ENCODE data around the gene ZFP36L2. TPM values are rescaled to one million over a fixed set of nuclear protein-coding genes. Genes with fewer than 3 reads are reported as not detected.
A peak's percentile ranks its signal among the peaks of the same experiment; 100 is the strongest.

Gene ZFP36L2
- total and polyA plus RNA-seq, 9 of the 15 experiments (the other 6 are each of a cell fraction or from before 2014, with no cell fraction given) = 4.1 to 60.6 (median 20.3) TPM

- TF ChIP-seq ZNF518B (CRISPR knock-in tag; IDR thresholded peaks at IDR 0.05) (no peak), SUPT5H (IDR thresholded peaks at IDR 0.05) (peak; percentile 77), HNRNPK (IDR thresholded peaks at IDR 0.05; ENCODE audit: low read depth, low read length, poor library complexity, severe bottlenecking) (no peak), SAP30 (IDR thresholded peaks at IDR 0.05; ENCODE audit: borderline replicate concordance, insufficient read depth, low read depth, low read length, poor library complexity, severe bottlenecking) (no peak), ZNF766 (CRISPR knock-in tag; conservative IDR thresholded peaks at IDR 0.05) (0 out of 2 replicates have a peak, but pooled peaks have one; percentile 57), SP2 (IDR thresholded peaks at IDR 0.05; ENCODE audit: extremely low read depth, low read depth, low read length, poor library complexity, severe bottlenecking) (no peak), ELF4 (CRISPR knock-in tag; IDR thresholded peaks at IDR 0.05) (no peak; the same call in 1 of the 2 replicates), TBP (optimal IDR thresholded peaks at IDR 0.05; ENCODE audit: low read depth, low read length) (peak; percentile 34), SOX6 (IDR thresholded peaks at IDR 0.05) (no peak), ZNF639 (CRISPR knock-in tag; conservative IDR thresholded peaks at IDR 0.05 in 1 of 2, IDR thresholded peaks at IDR 0.05 in 1 of 2) (no peak), ZNF668 (CRISPR knock-in tag; IDR thresholded peaks at IDR 0.05) (no peak), SRF (CRISPR knock-in tag; IDR thresholded peaks at IDR 0.05) (peak in 1 of 2 experiments; percentile 63; a peak in 2 of 4 replicates), CTCF (IDR thresholded peaks at IDR 0.05 in 2 of 3, conservative IDR thresholded peaks at IDR 0.05 in 1 of 3; ENCODE audit: insufficient read depth in 2 of 3, low read depth in 1 of 3, low read length in 3 of 3) (no peak), MYBL2 (IDR thresholded peaks at IDR 0.05; ENCODE audit: low read depth) (no peak), MYBL2 (CRISPR knock-in tag; IDR thresholded peaks at IDR 0.05; ENCODE audit: borderline replicate concordance) (no peak), TFE3 (CRISPR knock-in tag; IDR thresholded peaks at IDR 0.05) (0 out of 2 replicates have a peak, but pooled peaks have one; percentile 21), NFXL1 (CRISPR knock-in tag; IDR thresholded peaks at IDR 0.05) (no peak)
These were observed 4.5 kb downstream of the ZFP36L2 start (continued) for GRCh38 chr2:43221763-43222474.

Data from K562 (cell line).